Liver (tissue), 9 donors: ENCODE results near the gene RAP1B. TPM values are rescaled to one million over a fixed set of nuclear protein-coding genes. Genes with fewer than 3 reads are reported as not detected.
A peak's percentile ranks its signal among the peaks of the same experiment; 100 is the strongest.

Experiments used
- DNase-seq: peaks from one replicate; pipeline ENCODE4 v3.0.0-alpha.2; 2017; ENCODE audit warnings: low spot score
- H3K27ac ChIP-seq, 2 donors: one replicate each; pipeline ENCODE4 v1.7.0; 2013; ENCODE audit warnings: inconsistent platforms in 2 of 2, low read length in 2 of 2, control low read depth in 1 of 2, low read depth in 1 of 2, mild to moderate bottlenecking in 1 of 2
- H3K27me3 ChIP-seq, 4 donors: one replicate each; pipeline versions ENCODE4 v1.6.1 to v1.7.0; 2013; ENCODE audit warnings: low read length in 3 of 4, inconsistent platforms in 1 of 4, mild to moderate bottlenecking in 1 of 4, moderate library complexity in 1 of 4; ENCODE audit not compliant: control insufficient read depth in 4 of 4, insufficient read depth in 4 of 4
- H3K36me3 ChIP-seq, 4 donors: one replicate each; pipeline versions ENCODE4 v1.6.1 to v1.7.0; 2013; ENCODE audit warnings: low read length in 3 of 4, mild to moderate bottlenecking in 3 of 4, low read depth in 1 of 4, moderate library complexity in 1 of 4; ENCODE audit not compliant: control insufficient read depth in 4 of 4, insufficient read depth in 3 of 4
- H3K4me1 ChIP-seq, 4 donors: one replicate each; pipeline versions ENCODE4 v1.6.1 to v1.7.0; 2013; ENCODE audit warnings: low read length in 3 of 4, mild to moderate bottlenecking in 3 of 4, moderate library complexity in 1 of 4; ENCODE audit not compliant: control insufficient read depth in 4 of 4, insufficient read depth in 4 of 4
- H3K4me3 ChIP-seq, 3 donors: one replicate each; pipeline versions ENCODE4 v1.6.1 to v1.7.0; 2013; ENCODE audit warnings: low read length in 3 of 3, control low read depth in 1 of 3, low read depth in 1 of 3, mild to moderate bottlenecking in 1 of 3
- H3K9ac ChIP-seq, 2 donors: one replicate each; pipeline ENCODE4 v1.7.0; 2013; ENCODE audit warnings: low read length in 2 of 2, mild to moderate bottlenecking in 2 of 2, moderate library complexity in 2 of 2, control low read depth in 1 of 2, low read depth in 1 of 2
- H3K9me3 ChIP-seq, 4 donors: one replicate each; pipeline versions ENCODE4 v1.6.1 to v1.7.0; 2013; ENCODE audit warnings: low read length in 3 of 4; ENCODE audit not compliant: control insufficient read depth in 4 of 4
- EGR1 ChIP-seq, 2 donors: IDR thresholded peaks; 2 replicates each; pipeline ENCODE4 v1.6.1; 2016 to 2018; ENCODE audit warnings: antibody characterized with exemption in 2 of 2, low read depth in 2 of 2
- FOXA2 ChIP-seq: IDR thresholded peaks from 2 replicates; pipeline ENCODE4 v1.6.1; 2016; ENCODE audit warnings: antibody characterized with exemption
- GABPA ChIP-seq, 2 donors: IDR thresholded peaks in 1 of 2; conservative IDR thresholded peaks in 1 of 2; 2 replicates each; pipeline ENCODE4 v1.6.1; 2016; ENCODE audit warnings: antibody characterized with exemption in 2 of 2, mild to moderate bottlenecking in 1 of 2, moderate library complexity in 1 of 2
- HNF4A ChIP-seq, 2 donors: conservative IDR thresholded peaks; 2 replicates each; pipeline ENCODE4 v1.6.1; 2016; ENCODE audit warnings: antibody characterized with exemption in 2 of 2, mild to moderate bottlenecking in 2 of 2
- HNF4G ChIP-seq: IDR thresholded peaks from 2 replicates; pipeline ENCODE4 v1.6.1; 2016; ENCODE audit warnings: antibody characterized with exemption
- JUND ChIP-seq, 2 donors: IDR thresholded peaks; 2 replicates each; pipeline ENCODE4 v1.6.1; 2016; ENCODE audit warnings: antibody characterized with exemption in 2 of 2
- NR2F2 ChIP-seq: IDR thresholded peaks from 2 replicates; pipeline ENCODE4 v1.6.1; 2016; ENCODE audit warnings: antibody characterized with exemption
- RAD21 ChIP-seq, 2 donors: IDR thresholded peaks; 2 replicates each; pipeline ENCODE4 v1.6.1; 2016; ENCODE audit warnings: antibody characterized with exemption in 2 of 2, mild to moderate bottlenecking in 2 of 2
- SP1 ChIP-seq: IDR thresholded peaks from 2 replicates; pipeline ENCODE4 v1.6.1; 2018; ENCODE audit warnings: antibody characterized with exemption, mild to moderate bottlenecking
- YY1 ChIP-seq: IDR thresholded peaks from 2 replicates; pipeline ENCODE4 v1.6.1; 2016; ENCODE audit warnings: antibody characterized with exemption, mild to moderate bottlenecking
- WGBS: extraction: QIAGEN DNeasy Blood & Tissue Kit; methylation state at CpG from one replicate; pipeline ENCODE4 v1.1.7; 2013; 5-methylcytosine and 5-hydroxymethylcytosine counted together
- polyA plus RNA-seq, 2 donors: library from polyadenylated mRNA; stranded (reverse) in 1 of 2; unstranded in 1 of 2; fragments of 200-250 nt in 1 of 2; fragments of >200 nt in 1 of 2; fragmentation: Nextera tagmentation in 1 of 2; extraction: Ambion mirVana in 1 of 2; gene quantifications; one replicate each; pipeline versions ENCODE4 v1.2.1 to v1.2.3, GENCODE V29; 2013 to 2015
- total RNA-seq, 2 donors: library from RNA; depleted of rRNA; stranded (reverse); fragments of >200 nt; gene quantifications; one replicate each; pipeline ENCODE4 v1.2.3, GENCODE V29; 2014
- TF ChIP-seq, protein P1 (sequence below): IDR thresholded peaks from 2 replicates; pipeline ENCODE4 v1.6.1; 2016; ENCODE audit warnings: antibody characterized with exemption, mild to moderate bottlenecking
- donor health status: healthy.
- donor health status: healthy.
- donor health status: healthy.
- donor health status: healthy.
- donor health status: healthy.

RAP1B gene
- total and polyA plus RNA-seq, 4 donors: 56.2 to 123 (median 72.4) TPM

DNA sequence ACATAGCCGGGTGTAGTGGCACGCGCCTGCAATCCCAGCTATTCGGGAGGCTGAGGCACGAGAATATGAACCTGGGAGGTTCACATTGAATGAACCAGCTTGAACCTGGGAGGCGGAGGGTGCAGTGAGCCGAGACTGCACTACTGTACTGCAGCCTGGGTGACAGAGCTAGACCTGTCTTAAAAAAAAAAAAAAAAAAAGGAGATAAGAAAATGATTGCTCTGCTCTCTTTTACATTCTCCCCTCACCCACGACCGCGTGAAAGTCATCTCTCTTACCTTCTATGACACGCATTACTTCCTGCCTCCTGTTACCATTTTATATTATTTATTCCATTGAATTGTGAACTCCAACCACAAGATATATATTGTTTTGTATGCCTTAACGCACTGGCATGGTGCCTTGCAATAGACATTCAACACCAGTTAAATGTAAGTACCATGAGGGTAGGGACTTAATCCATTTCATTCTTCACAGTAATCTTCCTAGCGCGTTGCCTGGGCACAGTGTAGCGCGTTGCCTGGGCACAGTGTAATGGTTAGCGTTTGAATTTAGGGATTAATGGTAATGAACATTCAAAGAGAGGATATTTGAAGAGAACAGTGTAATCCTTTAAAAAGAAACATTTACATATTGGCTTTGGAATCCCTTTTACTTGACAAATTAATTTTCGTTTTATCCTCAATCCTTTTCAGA, 2.7 kb downstream of the RAP1B start:
- Histone ChIP-seq H3K36me3 (no peaks in the 10 kb centered on the region), H3K27me3 (no peaks in the 10 kb centered on the region), H3K4me3 (peak overlapping the region in 1 of 3 donors; percentile 2), H3K9ac (no peak overlapping the region), H3K27ac (peak overlapping the region; percentile 9 to 97), H3K4me1 (peaks cover 12 to 35% (median 28%) of the 10 kb centered on the region in 4 donors), H3K9me3 (no peaks in the 10 kb centered on the region)
- no peak for TF ChIP-seq NR2F2
- TF ChIP-seq SP1: no peak
- DNase-seq: no peak
- WGBS: 79% methylated on average over 18 of the region's 18 CpGs

DNA sequence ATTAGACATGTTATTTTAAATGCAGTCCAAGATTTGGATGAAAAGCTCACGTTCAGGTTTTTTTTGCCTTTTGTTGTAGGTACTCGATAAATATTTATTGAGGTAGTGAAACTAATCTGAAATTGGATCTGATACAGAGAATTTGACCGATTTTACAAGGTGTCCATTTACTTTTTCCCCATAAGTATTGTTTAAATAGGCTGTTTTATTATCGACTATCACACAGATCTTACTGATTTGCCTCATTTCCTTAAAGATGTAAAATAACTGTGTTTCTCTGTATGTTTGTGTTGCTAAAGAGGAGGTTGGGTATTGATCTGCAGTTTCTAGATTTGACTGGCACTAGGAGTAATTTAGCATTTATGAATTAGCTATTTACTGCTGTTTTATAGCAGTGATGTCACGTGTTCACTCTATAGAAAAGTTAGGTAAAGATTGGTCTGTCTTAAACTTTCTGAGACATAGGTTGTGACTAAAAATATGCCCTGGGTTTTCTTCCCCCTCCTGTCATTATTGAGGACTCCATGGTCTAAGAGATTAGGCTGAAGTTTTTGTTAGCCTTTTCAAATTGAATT, 3.5 kb downstream of the RAP1B start:
- no peaks in the 10 kb centered on the region for H3K9me3 ChIP-seq

DNA sequence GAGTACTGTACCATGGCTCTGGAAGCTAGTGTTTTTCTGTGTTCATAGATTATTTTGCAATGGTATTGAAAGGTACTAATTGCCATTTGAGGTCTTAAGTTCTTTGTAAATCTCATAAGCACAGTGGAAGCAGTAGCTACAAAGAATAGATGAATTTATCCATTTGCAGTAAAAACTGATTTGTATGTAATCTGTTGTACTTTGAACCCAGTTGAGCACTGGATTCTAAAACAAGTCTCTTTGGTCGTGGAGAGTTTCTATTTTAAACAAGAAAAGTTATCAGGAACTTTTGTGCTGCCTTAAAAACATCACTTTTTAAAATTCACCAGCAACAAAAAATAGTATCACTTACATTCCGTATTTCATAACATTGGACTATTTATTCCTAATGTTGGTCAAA, 4.1 kb downstream of the RAP1B start:
- peak overlapping the region; percentile 13 to 44 for H3K27ac ChIP-seq
- no peaks in the 10 kb centered on the region for H3K9me3 ChIP-seq
- H3K9ac ChIP-seq: peak overlapping the region in 1 of 2 donors; percentile 52
- H3K36me3 ChIP-seq: no peaks in the 10 kb centered on the region
- H3K27me3 ChIP-seq: no peaks in the 10 kb centered on the region
- peaks cover 12 to 43% (median 33%) of the 10 kb centered on the region in 4 donors for H3K4me1 ChIP-seq
- WGBS: 12% methylated on average over 2 of the region's 2 CpGs
- peak; percentile 20 for TF ChIP-seq YY1
- no peak for TF ChIP-seq SP1
- TF ChIP-seq NR2F2: no peak
- TF ChIP-seq RAD21 (IDR thresholded peaks at IDR 0.05): no peak
- TF ChIP-seq HNF4A (conservative IDR thresholded peaks at IDR 0.05): peak; percentile 67 to 72
- H3K4me3 ChIP-seq: peak overlapping the region in 2 of 3 donors; percentile 4 to 25
- no peak for DNase-seq

More for the DNA sequence above, 3.5 kb downstream of the RAP1B start:
- no peak overlapping the region for H3K27ac ChIP-seq
- H3K4me3 ChIP-seq: peak overlapping the region in 2 of 3 donors; percentile 4 to 25
- no peaks in the 10 kb centered on the region for H3K36me3 ChIP-seq
- TF ChIP-seq NR2F2: no peak
- no peak for TF ChIP-seq EGR1 (IDR thresholded peaks at IDR 0.05; ENCODE audit: low read depth in 2 of 2)
- no peak for TF ChIP-seq JUND (IDR thresholded peaks at IDR 0.05)
- TF ChIP-seq, protein P1, sequence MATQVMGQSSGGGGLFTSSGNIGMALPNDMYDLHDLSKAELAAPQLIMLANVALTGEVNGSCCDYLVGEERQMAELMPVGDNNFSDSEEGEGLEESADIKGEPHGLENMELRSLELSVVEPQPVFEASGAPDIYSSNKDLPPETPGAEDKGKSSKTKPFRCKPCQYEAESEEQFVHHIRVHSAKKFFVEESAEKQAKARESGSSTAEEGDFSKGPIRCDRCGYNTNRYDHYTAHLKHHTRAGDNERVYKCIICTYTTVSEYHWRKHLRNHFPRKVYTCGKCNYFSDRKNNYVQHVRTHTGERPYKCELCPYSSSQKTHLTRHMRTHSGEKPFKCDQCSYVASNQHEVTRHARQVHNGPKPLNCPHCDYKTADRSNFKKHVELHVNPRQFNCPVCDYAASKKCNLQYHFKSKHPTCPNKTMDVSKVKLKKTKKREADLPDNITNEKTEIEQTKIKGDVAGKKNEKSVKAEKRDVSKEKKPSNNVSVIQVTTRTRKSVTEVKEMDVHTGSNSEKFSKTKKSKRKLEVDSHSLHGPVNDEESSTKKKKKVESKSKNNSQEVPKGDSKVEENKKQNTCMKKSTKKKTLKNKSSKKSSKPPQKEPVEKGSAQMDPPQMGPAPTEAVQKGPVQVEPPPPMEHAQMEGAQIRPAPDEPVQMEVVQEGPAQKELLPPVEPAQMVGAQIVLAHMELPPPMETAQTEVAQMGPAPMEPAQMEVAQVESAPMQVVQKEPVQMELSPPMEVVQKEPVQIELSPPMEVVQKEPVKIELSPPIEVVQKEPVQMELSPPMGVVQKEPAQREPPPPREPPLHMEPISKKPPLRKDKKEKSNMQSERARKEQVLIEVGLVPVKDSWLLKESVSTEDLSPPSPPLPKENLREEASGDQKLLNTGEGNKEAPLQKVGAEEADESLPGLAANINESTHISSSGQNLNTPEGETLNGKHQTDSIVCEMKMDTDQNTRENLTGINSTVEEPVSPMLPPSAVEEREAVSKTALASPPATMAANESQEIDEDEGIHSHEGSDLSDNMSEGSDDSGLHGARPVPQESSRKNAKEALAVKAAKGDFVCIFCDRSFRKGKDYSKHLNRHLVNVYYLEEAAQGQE: no peak
- no peak for TF ChIP-seq RAD21 (IDR thresholded peaks at IDR 0.05)
- no peak for TF ChIP-seq FOXA2
- no peak for TF ChIP-seq GABPA (IDR thresholded peaks at IDR 0.05 in 1 of 2, conservative IDR thresholded peaks at IDR 0.05 in 1 of 2)
- TF ChIP-seq HNF4G: no peak
- DNase-seq: no peak
- H3K4me1 ChIP-seq: peaks cover 12 to 38% (median 32%) of the 10 kb centered on the region in 4 donors
- 16% methylated on average over 5 of the region's 5 CpGs for WGBS
- no peaks in the 10 kb centered on the region for H3K27me3 ChIP-seq
- H3K9ac ChIP-seq: no peak overlapping the region
